Stimulated activated CD4-positive, alpha-beta T cell treated with anti-CD3 and anti-CD28 coated beads, Interleukin-1b, Interleukin-23, amount 100 ng/mL, for 1 hour (primary cell): ENCODE data around the gene NTF3.

Experiments
- DNase-seq, 2 donors: peaks; one replicate each; pipeline ENCODE4 v3.0.0-alpha.2; 2020; ENCODE audit warnings: low read depth in 2 of 2

The NTF3 gene

DNA sequence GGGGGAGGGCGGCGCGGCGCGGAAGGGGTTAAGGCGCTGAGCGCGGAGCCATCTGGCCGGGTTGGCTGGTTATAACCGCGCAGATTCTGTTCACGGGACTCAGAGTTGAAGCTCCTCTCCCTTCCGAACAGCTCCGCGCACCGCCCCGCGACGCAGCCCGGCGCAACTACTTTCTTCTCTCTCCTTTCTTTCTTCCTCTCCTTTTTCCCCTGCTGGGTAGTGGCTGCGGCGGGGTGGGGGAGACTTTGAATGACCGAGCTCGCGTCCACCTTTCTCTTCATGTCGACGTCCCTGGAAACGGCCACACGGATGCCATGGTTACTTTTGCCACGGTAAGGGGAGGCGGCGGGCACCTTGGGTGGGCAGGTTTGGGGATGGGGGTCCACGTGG, at the start of gene NTF3:
Gene NTF3, plus strand, starts transcription at position 98 of the 390 bp plus-strand sequence. Its CDS starts 217 bp downstream, at position 315.
- DNase-seq: no peak

DNA sequence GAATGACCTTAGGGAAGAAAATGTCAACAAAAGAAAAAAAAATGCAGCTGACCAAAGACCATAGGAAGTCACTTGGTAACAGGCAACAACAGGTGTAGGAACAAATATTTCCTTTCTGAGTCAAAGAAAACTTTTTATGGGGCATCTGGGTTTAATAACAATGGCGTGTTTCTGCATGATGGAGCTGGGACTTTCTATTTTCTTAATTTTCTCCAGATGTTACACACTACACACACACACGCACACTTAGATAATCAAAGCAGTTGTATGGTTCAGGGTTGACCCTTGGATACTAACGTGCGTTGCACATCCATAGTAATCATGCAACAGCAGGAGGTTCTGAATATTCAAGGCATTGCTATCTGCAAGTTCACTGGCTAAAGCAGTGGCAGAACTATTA, 47.9 kb upstream of the NTF3 start:
- no peak for DNase-seq

GRCh38 chr12:5388581-5389535, 43.0 kb upstream of the NTF3 start:
- no peak for DNase-seq

GRCh38 chr12:5390174-5390799, 41.6 kb upstream of the NTF3 start:
- no peak for DNase-seq

DNA sequence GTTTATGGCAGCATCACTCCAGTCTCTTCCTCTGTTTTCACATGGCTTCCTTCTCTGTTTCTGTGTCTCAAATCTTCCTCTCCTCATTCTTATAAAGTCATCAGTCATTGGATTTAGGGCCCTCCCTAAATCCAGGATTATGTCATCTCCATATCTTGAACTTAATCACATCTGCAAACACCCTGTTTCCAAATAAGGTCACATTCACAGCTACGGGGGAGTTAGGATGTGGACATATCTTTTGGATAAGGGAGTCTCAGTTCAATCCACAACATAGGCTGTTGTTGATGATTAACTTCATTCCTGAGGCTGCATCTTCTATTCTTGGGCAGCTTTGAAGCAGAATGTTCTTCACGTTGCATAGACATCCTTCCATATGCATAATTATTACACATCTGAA, 40.3 kb upstream of the NTF3 start:
- DNase-seq: no peak

DNA sequence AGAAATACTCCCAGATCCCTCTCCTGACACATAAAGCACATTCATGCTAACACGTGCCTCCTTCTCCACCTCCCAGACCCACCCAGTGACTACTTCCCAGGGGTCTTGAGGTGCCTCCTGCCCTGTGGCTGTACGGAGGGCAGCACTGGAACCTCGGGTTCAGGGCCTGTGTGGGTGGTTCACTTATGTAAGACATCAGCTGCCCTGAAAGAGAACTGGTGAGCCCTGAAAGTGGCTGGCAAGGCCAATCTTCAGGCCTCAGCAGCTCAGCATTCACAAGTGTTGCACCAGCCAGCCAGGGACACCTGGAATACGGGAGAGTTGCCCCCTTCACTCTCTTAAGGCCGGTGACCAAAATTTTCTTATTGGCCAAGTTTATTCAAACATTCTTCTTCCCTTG, 38.9 kb upstream of the NTF3 start:
- no peak for DNase-seq

GRCh38 chr12:5395443-5396271, 36.3 kb upstream of the NTF3 start:
- DNase-seq: no peak

DNA sequence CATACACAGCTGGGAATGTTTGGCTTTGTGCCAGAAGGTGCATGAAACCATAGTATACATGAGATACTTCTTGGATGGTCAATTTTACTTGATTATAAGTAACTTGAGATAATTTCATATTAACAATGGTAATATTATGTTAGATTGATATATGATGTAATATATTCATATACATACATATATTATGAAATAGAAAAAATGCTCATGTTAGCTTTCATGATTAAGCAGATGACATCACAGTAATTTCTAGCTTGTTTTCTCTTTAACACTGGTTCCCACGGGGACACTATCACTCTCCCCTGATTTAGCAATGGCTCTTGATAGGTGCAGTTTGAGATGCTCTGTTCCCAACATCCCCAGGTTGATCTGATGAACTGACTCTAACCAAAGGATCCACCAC, 35.4 kb upstream of the NTF3 start:
- DNase-seq: no peak

DNA sequence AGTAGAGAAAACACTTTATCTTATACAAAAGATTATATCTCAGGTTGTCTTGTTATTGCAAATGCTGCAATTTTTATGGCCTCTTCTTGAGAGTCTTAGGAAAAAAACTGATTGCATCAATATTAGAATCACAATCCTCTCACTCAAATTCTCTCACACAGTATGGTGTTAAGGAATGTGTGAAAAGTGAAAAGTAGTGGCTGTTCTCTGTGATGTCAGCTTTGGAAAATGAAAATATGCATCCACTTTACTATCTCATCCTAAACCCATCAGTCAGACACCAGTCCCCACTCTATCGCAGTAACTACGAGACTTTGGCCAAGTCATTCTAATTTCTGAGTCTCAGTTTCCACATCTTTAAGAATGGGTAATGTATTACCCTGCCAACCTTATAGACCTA, 32.6 kb upstream of the NTF3 start:
- DNase-seq: no peak

GRCh38 chr12:5402009-5402935, 29.6 kb upstream of the NTF3 start:
- DNase-seq: no peak

GRCh38 chr12:5403411-5403810, 28.5 kb upstream of the NTF3 start:
- DNase-seq: no peak

GRCh38 chr12:5407034-5407856, 24.7 kb upstream of the NTF3 start:
- no peak for DNase-seq

GRCh38 chr12:5409619-5410018, 22.3 kb upstream of the NTF3 start:
- DNase-seq: no peak

DNA sequence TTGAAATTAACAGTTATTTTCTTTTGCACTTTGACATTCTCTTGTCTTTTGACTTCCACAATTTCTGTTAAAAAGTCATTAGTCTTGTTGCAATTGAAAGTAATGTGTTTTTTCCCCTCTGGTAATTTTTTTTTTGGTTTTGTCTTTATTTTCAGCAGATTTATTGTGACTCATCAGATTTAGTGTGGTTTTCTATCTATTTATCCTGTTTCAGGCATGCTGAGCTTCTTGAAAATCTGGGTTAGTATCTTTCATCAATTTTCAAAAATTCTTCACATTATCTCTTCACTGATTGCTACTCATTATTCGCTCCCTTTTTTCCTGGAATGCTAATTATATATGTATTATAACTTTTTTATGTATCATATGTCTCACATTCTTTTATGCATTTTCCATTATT, 15.3 kb upstream of the NTF3 start:
- DNase-seq: no peak

- DNase-seq: no peak
These were observed 14.4 kb upstream of the NTF3 start for GRCh38 chr12:5417500-5417899.

- no peak for DNase-seq
These were observed 3.3 kb upstream of the NTF3 start for GRCh38 chr12:5428332-5429221.

DNA sequence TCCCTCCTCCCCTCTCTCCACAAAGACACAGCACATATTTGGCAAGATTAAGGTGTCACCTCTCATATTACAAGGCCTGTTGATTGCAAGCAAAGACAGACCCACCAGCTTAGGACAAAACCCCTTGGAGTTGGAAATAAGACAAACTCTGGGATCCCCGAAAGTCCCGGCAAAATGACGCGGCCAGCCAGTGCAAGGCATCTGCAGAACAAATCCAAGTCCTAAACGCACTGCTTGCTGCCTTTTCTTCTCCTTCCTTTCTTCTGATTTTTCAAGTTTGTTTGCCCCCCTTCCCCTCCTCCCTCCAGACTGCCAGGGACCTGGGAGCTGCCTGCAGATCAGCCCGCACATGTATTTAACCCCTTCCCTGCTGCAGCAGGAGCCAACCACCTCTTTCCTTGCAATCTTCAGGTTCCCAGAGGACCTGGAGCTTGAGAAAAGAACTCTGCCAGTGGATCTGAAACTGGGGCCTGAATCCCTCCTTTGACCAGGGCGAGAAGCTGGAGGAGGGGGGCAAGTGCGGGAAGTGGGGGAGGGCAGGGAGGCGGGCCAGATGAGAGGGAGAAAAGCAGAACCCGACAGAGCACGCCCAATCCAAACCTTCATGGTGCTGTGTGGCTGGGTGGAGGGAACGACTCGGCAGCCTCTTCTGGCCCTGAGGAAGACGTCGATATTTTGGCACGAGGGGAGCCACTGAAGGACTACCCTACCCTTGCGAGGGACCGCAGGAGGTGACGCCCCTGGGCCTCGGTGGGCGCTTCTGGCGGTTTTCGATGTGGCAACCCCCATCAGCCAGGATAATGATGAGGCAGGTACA, 2.0 kb upstream of the NTF3 start:
- no peak for DNase-seq
